Body of pancreas (tissue), 4 donors: ENCODE results near the gene ACER3. TPM values are rescaled to one million over a fixed set of nuclear protein-coding genes. Genes with fewer than 3 reads are reported as not detected.
"Not testable (repeated sequence)": the region's sequence is repeated elsewhere in the genome, so short reads cannot be mapped to it uniquely, and the experiment has no call there.

ENCODE experiments used
- ATAC-seq: fragments of 150-250 bp; one replicate; pipeline ENCODE4 v1.9.1; 2016
- DNase-seq, 4 donors: peaks; one replicate each; pipeline ENCODE4 v3.0.0-alpha.2; 2019
- H3K27ac ChIP-seq, 4 donors: fragments of 200-600 bp; sonication (generic); 1 replicate in 3 of 4; 2 replicates in 1 of 4; pipeline versions ENCODE4 v1.5.1 to v1.6.1; 2016 to 2019; ENCODE audit warnings: mild to moderate bottlenecking in 1 of 4, mixed read lengths in 1 of 4, moderate library complexity in 1 of 4
- H3K27me3 ChIP-seq, 2 donors: fragments of 200-600 bp; sonication (generic); one replicate each; pipeline ENCODE4 v1.6.0; 2016; ENCODE audit warnings: mild to moderate bottlenecking in 1 of 2
- H3K36me3 ChIP-seq, 2 donors: fragments of 200-600 bp; sonication (generic); replicated peaks in 1 of 2; 2 replicates each; pipeline ENCODE4 v1.5.1; 2016; ENCODE audit warnings: low read depth in 2 of 2; ENCODE audit not compliant: insufficient read depth in 1 of 2
- H3K4me1 ChIP-seq: fragments of 200-600 bp; sonication (generic); one replicate; pipeline ENCODE4 v1.6.0; 2016
- H3K4me3 ChIP-seq, 2 donors: fragments of 200-600 bp; sonication (generic); 1 replicate in 1 of 2; 2 replicates in 1 of 2; pipeline ENCODE4 v1.5.1; 2016 to 2019
- H3K9me3 ChIP-seq, 3 donors: fragments of 200-600 bp; sonication (generic); 1 replicate in 2 of 3; 2 replicates in 1 of 3; pipeline ENCODE4 v1.5.1; 2016
- POLR2A ChIP-seq, 3 donors: fragments of 450-650 bp; IDR thresholded peaks; one replicate each; pipeline ENCODE4 v1.6.1; 2016; ENCODE audit warnings: antibody characterized with exemption in 3 of 3, mild to moderate bottlenecking in 2 of 3
- WGBS, 2 donors: methylation state at CpG; one replicate each; pipeline ENCODE4 v1.1.5; 2017; 5-methylcytosine and 5-hydroxymethylcytosine counted together
- intact Hi-C: fragments of 100-400 bp; cut with DNase I; formaldehyde crosslinking; loops from one replicate; pipeline ENCODE4 v1.15.1; 2023
- total RNA-seq, 2 donors: library from RNA; depleted of rRNA; stranded (reverse); fragments of >200 nt; gene quantifications; one replicate each; pipeline ENCODE4 v1.1.0, GENCODE V29; 2016
- TF ChIP-seq, protein P1 (sequence below), 7 experiments: fragments of 450-650 bp in 4 of 7; fragments of 200-600 bp in 3 of 7; sonication (generic) in 3 of 7; IDR thresholded peaks; one replicate each; pipeline ENCODE4 v1.5.1; 2016 to 2019; ENCODE audit warnings: antibody characterized with exemption in 7 of 7

The ACER3 gene
- total RNA-seq, 2 donors from 2014 or later = 4.6 to 5.2 TPM

DNA sequence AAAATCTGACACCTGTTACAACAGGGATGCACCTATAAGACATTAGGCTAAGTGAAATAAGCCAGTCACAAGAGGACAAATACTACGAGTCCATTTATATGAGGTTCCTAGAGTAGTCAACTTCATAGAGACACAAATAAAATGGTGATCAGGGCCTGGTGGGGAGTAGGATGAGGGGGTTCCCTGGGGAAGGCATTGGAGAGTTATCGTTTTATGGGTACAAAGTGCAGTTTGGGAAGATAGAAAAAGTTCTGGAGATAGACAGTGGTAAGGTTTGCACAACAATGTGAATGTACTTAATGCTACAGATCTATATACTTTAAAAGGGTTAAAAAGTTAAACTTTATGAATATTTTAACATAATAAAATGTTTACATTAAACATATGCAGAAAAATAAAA lies 142.1 kb downstream of the ACER3 start:
- ATAC-seq (no peak), DNase-seq (no peak)
- no peaks in the 10 kb centered on the region for H3K4me1 ChIP-seq
- no peaks in the 10 kb centered on the region for H3K27me3 ChIP-seq
- WGBS, 2 donors = 94 to 95% methylated on average over 2 of the region's 2 CpGs
- no peak for TF ChIP-seq POLR2A (IDR thresholded peaks at IDR 0.05)
- TF ChIP-seq, protein P1, sequence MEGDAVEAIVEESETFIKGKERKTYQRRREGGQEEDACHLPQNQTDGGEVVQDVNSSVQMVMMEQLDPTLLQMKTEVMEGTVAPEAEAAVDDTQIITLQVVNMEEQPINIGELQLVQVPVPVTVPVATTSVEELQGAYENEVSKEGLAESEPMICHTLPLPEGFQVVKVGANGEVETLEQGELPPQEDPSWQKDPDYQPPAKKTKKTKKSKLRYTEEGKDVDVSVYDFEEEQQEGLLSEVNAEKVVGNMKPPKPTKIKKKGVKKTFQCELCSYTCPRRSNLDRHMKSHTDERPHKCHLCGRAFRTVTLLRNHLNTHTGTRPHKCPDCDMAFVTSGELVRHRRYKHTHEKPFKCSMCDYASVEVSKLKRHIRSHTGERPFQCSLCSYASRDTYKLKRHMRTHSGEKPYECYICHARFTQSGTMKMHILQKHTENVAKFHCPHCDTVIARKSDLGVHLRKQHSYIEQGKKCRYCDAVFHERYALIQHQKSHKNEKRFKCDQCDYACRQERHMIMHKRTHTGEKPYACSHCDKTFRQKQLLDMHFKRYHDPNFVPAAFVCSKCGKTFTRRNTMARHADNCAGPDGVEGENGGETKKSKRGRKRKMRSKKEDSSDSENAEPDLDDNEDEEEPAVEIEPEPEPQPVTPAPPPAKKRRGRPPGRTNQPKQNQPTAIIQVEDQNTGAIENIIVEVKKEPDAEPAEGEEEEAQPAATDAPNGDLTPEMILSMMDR (IDR thresholded peaks at IDR 0.05) = no peak
- no peaks in the 10 kb centered on the region for H3K9me3 ChIP-seq
- H3K4me3 ChIP-seq = no peak overlapping the region
- H3K27ac ChIP-seq = no peak overlapping the region
- no peaks in the 10 kb centered on the region for H3K36me3 ChIP-seq
- intact Hi-C loops = no loop called here

DNA sequence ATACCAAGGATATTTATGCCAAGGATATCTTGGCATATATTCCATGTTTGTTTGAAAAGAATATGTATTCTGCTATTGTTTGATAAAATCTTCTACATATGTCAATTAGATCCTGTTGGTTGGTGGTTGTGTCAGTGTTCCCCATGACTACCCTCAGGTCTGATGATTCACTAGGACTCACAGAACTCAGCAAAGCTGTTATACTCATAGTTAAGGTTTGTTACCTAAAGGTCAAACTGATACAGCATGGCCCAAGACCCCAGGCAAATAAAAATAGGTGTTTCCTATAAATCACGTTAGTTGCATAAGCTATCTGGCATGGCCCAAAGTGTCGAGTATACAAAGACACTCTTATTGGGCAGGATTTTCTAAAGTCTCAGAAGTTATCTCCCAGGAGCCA lies 143.2 kb downstream of the ACER3 start:
- no peaks in the 10 kb centered on the region for H3K36me3 ChIP-seq
- no peak for DNase-seq
- TF ChIP-seq POLR2A (IDR thresholded peaks at IDR 0.05) = no peak
- TF ChIP-seq, protein P1 (IDR thresholded peaks at IDR 0.05) = no peak
- no peaks in the 10 kb centered on the region for H3K4me1 ChIP-seq
- H3K9me3 ChIP-seq = no peaks in the 10 kb centered on the region
- intact Hi-C loops = no loop called here
- no peaks in the 10 kb centered on the region for H3K27me3 ChIP-seq
- H3K27ac ChIP-seq = no peak overlapping the region
- ATAC-seq = no peak
- H3K4me3 ChIP-seq = no peak overlapping the region
- 38 to 61% methylated on average over 2 of the region's 2 CpGs for WGBS, 2 donors

DNA sequence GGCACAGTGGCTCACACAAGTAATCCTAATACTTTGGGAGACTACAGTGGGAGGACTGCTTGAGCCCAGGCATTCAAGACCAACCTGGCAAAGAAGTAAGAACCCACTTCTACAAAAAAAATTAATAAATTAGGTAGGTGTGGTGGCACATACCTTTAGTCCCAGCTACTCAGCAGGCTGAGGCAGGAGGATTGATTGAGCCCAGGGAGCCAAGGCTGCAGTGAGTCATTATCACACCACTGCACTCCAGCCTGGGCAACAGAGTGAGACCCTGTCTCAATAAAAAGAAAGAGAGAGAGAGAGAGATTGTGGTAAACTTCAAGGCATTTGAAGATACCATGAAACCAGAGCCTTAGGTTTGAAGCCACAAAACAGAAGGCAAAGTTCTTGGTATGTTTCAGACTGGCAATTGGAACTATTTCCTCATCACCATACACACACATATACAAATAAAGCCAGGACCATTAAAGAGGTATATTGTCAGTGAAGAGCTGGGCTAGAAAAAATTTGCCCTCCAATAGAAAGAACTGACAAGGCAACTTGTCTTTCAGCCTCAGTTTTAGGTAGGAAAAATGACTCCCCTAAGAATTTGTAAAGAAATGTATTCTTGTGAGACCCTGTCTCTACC lies 148.9 kb downstream of the ACER3 start:
- DNase-seq (no peak), ATAC-seq (no peak)
- no peaks in the 10 kb centered on the region for H3K9me3 ChIP-seq
- intact Hi-C loops = no loop called here
- no peaks in the 10 kb centered on the region for H3K4me1 ChIP-seq
- no peak overlapping the region for H3K27ac ChIP-seq
- TF ChIP-seq, protein P1 (IDR thresholded peaks at IDR 0.05) = no peak
- TF ChIP-seq POLR2A (IDR thresholded peaks at IDR 0.05) = no peak
- no peaks in the 10 kb centered on the region for H3K36me3 ChIP-seq
- no peak overlapping the region for H3K4me3 ChIP-seq
- H3K27me3 ChIP-seq = no peaks in the 10 kb centered on the region

DNA sequence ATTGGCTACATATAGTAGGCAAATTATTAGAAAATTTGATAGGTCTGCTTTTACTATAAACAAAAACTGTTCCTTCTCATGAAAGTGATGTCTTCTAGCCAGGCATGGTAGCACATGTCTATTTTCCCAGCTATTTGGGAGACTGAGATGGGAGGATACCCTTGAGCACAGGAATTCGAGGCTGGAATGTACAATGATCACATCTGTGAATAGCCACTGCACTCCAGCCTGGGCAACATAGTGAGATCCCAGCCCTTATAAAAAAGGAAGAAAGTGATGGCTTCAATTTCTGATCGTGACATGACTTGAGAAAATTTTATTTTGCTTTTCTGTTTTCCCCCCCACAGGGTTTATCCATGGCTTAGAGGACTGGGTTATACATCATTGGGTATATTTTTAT lies 154.0 kb downstream of the ACER3 start:
- WGBS, 2 donors = 86 to 92% methylated on average over 2 of the region's 2 CpGs
- Histone ChIP-seq H3K4me3 (no peak overlapping the region), H3K9me3 (no peaks in the 10 kb centered on the region), H3K36me3 (no peaks in the 10 kb centered on the region), H3K4me1 (no peaks in the 10 kb centered on the region), H3K27me3 (no peaks in the 10 kb centered on the region), H3K27ac (no peak overlapping the region)
- intact Hi-C loops = no loop called here
- ATAC-seq = no peak
- no peak for DNase-seq
- TF ChIP-seq, protein P1 (IDR thresholded peaks at IDR 0.05) = no peak

DNA sequence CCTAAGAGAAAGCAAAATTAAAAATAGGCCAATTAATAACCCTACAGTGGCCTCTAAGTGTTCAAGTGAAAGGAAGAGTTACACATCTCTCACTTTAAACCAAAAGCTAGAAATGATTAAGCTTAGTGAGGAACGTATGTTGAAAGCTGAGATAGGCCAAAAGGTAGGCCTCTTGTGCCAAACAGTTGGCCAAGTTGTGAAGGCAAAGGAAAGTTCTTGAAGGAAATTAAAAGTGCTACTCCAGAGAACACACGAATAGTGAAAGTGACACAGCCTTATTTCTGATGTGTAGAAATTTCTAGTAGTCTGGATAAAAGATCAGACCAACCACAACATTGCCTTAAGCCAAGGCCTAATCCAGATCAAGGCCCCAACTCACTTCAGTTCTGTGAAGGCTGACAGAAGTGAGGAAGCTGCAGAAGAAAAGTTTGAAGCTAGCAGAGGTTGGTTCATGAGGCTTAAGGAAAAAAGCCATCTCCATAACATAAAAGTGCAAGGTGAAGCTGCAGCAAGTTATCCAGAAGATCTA lies 157.7 kb downstream of the ACER3 start:
- DNase-seq, intact Hi-C loops, H3K4me3 ChIP-seq, H3K27ac ChIP-seq, H3K9me3 ChIP-seq, ATAC-seq, H3K4me1 ChIP-seq, H3K27me3 ChIP-seq, H3K36me3 ChIP-seq: not testable (repeated sequence)
- WGBS, 2 donors = 68 to 90% methylated on average over 2 of the region's 2 CpGs
